ENCODE data around the gene CFAP58.
"Not testable (repeated sequence)": the region's sequence is repeated elsewhere in the genome, so short reads cannot be mapped to it uniquely, and the experiment has no call there.

CFAP58 gene

DNA sequence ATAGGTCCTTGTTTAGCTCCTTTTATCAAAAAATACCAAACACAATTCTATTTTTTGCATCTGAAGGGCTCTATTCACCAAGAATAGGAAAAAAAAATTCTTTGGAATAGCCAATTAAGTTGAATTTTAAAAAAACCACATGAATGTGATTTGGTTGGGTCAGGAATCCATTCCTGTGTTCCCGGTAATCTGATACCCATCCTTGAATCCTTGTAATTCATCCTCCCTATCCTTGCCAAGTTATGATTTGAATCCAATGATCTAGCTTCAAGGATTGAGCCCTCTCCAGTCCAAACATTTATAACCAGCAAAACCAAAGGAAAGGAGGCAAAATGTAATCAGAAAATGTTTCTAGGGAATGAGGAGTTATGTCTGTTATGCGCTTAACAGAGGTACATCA lies 86.6 kb downstream of the CFAP58 start:
- DNase-seq, result no peak

- DNase-seq, result no peak
These were observed 87.8 kb downstream of the CFAP58 start for GRCh38 chr10:104441329-104442000.

GRCh38 chr10:104445359-104445758 lies 91.7 kb downstream of the CFAP58 start:
- DNase-seq, result no peak

DNA sequence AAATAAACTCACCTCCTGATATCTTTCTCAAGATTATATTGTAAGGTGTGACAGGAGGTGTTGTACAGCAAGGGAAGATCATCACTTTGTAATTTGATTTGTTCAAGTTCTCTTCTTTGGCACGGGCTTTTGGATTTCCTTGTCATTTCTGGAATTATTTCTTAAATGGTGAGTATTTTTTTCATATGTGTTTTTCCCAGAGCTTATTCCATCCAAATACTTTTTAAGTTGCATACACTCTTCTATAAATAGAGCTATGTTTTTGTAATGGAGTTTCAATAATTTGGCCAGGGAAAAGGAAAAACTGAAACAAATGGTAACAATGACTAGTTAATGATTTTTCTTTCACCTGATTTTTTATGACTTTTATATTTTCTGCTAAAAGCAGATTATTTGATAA lies 92.5 kb downstream of the CFAP58 start:
- DNase-seq, result no peak

GRCh38 chr10:104447331-104447730 lies 93.7 kb downstream of the CFAP58 start:
- DNase-seq, result no peak

GRCh38 chr10:104447906-104448305 lies 94.3 kb downstream of the CFAP58 start:
- no peak for DNase-seq

GRCh38 chr10:104449391-104449790 lies 95.8 kb downstream of the CFAP58 start:
- no peak for DNase-seq

DNA sequence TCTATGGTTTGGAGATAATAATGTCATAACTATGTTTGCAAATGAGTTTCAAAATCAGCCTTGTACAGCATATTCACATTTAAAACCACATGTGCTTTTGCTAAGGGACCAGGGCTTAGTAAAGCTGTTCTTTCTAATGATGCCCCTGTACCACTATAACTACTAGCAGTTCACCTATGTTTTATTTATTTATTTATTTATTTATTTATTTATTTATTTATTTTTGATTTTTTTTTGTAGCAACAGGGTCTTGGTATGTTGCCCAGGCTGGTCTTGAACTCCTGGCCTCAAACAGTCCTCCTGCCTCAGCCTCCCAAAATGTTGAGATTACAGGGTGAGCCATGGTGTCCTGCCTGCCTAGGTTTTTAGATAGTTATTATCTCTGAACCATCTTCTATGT lies 96.9 kb downstream of the CFAP58 start:
- no peak for DNase-seq

GRCh38 chr10:104450954-104451353 lies 97.3 kb downstream of the CFAP58 start:
- DNase-seq, result no peak

DNA sequence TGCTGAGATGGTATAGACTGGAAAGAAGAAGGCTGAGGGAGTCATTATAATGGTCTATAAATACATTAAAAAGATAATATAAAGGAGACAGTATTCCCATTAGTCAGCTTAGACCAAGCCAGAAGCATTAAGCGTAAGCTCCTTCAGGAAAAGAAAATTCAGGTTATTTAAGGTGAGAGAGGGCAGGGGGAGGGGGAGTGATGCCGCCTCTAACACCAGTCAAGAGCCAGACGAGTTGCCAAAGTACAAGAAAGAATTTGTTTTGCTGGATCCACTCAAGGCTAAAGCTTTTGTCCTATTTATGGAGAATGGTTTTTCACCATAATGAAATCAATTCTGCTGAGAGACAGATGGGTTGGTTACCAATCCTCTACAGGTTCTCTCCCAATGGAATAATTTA lies 99.3 kb downstream of the CFAP58 start:
- no peak for DNase-seq

DNA sequence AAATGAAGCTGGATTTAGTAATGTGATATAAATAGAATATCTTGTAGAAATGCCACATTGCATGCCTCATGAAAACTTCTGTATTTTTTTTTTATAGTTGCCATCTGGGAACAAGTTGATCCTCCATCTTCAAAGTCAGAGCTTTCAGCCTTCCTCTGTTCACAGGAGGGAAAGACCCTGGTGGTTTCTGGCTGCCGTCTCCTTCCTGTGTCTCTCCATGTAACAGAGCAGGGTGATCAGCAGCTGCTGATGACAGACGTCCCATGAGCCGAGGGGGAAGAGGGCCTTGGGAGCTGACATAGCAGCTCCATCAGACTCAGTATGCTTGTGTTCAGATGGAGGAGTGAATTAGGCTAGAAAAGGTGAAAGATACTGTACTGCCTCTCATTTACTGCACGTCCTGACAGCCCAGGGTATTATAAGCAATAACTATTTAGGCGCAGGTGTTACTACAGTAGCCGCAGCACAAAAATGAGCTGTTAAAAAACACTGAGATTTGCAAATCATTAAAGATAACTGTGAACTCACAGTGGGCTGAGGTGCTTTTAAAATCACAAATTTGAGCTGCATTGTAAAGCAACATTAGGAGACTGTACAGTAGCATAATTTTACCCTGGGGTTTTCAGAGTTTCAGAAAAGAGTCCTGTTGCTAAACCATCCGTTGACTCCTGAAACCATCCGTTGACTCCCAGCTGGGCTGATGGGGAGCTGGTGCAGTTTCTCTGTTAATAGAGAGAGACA lies 103.3 kb downstream of the CFAP58 start:
- no peak for DNase-seq

GRCh38 chr10:104457543-104457828 lies 103.9 kb downstream of the CFAP58 start:
- DNase-seq, result no peak

GRCh38 chr10:104465575-104465974 lies 111.9 kb downstream of the CFAP58 start:
- not testable (repeated sequence) for DNase-seq

GRCh38 chr10:104468818-104469217 lies 115.2 kb downstream of the CFAP58 start:
- DNase-seq, result not testable (repeated sequence)

GRCh38 chr10:104472505-104472904 lies 118.9 kb downstream of the CFAP58 start:
- DNase-seq, result no peak

DNA sequence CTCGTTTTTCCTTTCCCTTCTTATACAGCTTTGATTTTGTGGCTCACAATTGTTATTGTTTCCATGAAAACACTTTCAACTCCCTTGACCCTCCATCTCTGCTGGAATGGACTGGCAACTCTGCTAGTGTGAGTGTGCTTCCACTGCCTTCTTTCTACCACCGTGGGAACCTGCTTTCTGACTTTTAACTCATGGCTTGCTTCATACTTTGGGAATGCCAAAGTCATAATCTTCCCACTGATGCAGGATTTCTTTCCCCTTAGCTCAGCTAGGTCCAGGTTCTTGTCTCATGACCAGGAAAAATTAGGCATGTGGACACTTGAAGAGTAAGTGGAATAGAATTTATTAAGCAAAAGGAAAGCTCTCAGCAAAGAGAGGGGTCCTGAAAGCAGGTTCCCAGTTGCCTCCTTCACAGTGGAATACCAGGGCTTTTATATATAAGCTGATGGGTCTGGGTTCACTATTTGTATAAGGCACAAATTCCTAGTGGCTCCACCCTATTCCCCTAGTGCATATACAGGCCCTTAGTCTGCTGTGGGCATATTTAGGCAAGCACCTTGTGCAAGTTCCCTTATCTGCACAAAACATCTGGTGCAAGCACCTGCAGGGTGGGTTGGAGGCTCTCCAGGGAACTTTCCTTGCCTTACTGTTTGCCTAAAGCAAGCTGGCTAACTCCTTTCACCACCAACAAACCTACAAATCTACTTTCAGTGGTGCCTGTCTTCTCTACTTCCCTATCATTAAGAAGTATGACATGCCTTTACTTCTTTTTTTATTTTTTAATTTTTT lies 119.5 kb downstream of the CFAP58 start:
- DNase-seq, result no peak

DNA sequence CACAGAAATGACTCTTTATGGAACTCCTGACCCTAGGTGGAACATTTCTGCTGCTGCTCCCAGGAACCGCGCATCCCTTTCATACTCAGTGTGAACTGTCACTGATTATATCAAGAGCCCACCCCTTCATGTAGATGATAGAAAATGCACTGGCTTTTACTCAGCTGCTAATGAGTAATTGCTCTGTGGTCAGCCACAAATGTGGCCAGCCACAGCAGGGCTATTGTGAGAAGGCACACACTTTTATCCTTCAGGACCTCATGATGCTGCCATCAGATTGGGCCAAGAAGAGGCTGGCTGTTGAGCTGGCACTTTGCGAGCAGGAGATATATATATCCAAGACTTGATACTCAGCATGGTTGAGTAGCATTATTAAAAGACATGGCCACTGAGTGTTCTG lies 124.7 kb downstream of the CFAP58 start:
- DNase-seq, result no peak

GRCh38 chr10:104479906-104480593 lies 126.4 kb downstream of the CFAP58 start:
- DNase-seq, result no peak

GRCh38 chr10:104480797-104481196 lies 127.2 kb downstream of the CFAP58 start:
- no peak for DNase-seq

DNA sequence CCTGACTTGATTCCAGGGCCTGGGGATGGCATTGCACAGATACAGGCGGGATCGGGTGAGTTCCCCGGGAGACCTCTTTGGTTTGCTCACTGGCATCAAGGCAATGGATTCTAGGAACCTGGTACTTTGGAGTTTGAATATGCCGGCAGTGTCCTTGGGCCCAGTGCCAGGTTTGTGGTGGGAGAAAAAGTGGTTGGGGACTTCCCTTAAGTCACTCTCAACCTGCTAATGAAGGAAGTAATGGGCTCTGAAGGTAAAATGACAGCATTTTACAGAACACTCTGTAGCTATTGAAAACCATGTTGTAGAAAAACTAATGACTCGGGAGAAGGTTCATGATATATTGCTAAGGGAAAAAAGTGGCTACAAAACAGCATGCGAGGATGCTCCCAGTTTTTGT lies 129.9 kb downstream of the CFAP58 start:
- DNase-seq, result no peak

DNA sequence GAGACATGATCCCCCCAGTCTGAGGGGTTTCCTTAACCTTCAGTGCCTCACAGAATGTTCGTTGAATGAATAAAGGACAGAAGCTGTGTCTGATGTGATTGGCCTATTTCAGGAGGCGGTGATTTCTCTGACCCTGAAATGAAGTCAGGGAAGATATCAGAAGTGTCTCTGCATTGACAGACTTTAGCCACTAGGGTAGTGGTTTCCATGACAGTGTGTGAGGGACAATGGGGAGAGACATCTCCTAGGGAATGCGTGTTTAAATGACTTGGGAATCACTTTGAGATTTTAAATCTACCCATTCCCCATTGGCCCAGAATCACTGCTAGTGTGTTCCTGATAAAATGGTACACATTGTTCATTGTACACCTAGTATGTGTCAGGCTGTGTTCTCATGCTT lies 132.0 kb downstream of the CFAP58 start:
- DNase-seq, result no peak

DNA sequence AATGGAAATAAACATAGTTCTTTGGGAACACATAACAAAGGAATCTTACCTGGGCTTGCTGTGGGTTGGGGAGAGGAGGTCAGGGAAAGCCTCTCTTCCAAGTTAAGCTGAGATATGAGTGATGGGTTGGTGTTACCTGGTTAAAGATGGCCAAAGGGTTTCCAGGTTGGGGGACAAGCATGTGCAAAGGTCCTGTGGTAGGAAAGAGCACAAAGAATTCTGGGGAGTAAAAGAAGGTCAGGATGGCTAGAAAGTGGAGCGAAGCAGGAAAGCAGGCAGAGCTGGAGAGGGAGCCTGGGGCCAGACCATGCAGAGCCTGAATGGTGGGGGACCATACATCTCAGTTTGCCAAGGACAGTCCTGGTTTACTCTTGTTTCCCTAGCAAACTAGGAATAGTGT lies 133.2 kb downstream of the CFAP58 start:
- DNase-seq, result no peak

GRCh38 chr10:104487794-104488438 lies 134.3 kb downstream of the CFAP58 start:
- no peak for DNase-seq
